Measurements from ENCODE around the gene MYL9.
A peak's percentile ranks its signal among the peaks of the same experiment; 100 is the strongest.

The MYL9 gene

GRCh38 chr20:36541768-36542488 lies 609 bp downstream of the MYL9 start:
- peak; percentile 56 for DNase-seq
- in situ Hi-C loops (cut with HindIII; ENCODE audit: low pct_ligation_motif_present, low sequenced_read_pairs): no loop called here
- Histone ChIP-seq H3K4me3 (ENCODE audit: low read depth, low read length) (peak overlapping the region; percentile 92), H3K27ac (peak overlapping the region; percentile 88), H3K36me3 (replicated peaks) (peaks cover 31% of the 10 kb centered on the region), H3K27me3 (replicated peaks) (no peaks in the 10 kb centered on the region)
- TF ChIP-seq CTCF (IDR thresholded peaks at IDR 0.05; ENCODE audit: low read depth, low read length, missing control alignments): peak; percentile 82

GRCh38 chr20:36542516-36543183 lies 1.3 kb downstream of the MYL9 start:
- H3K27me3 ChIP-seq (replicated peaks): no peaks in the 10 kb centered on the region
- DNase-seq: no peak
- in situ Hi-C loops (cut with HindIII; ENCODE audit: low pct_ligation_motif_present, low sequenced_read_pairs): no loop called here
- peak overlapping the region; percentile 92 for H3K4me3 ChIP-seq (ENCODE audit: low read depth, low read length)
- H3K36me3 ChIP-seq (replicated peaks): peaks cover 38% of the 10 kb centered on the region
- H3K27ac ChIP-seq: peak overlapping the region; percentile 88
- no peak for TF ChIP-seq CTCF (IDR thresholded peaks at IDR 0.05; ENCODE audit: low read depth, low read length, missing control alignments)

- H3K36me3 ChIP-seq (replicated peaks): peaks cover 46% of the 10 kb centered on the region
- H3K27ac ChIP-seq: peak overlapping the region; percentile 88
- H3K27me3 ChIP-seq (replicated peaks): no peaks in the 10 kb centered on the region
- in situ Hi-C loops (cut with HindIII; ENCODE audit: low pct_ligation_motif_present, low sequenced_read_pairs): no loop called here
- peak; percentile 77 for DNase-seq
- TF ChIP-seq CTCF (IDR thresholded peaks at IDR 0.05; ENCODE audit: low read depth, low read length, missing control alignments): no peak
- H3K4me3 ChIP-seq (ENCODE audit: low read depth, low read length): peak overlapping the region; percentile 92
Observed at GRCh38 chr20:36543184-36544133, 2.1 kb downstream of the MYL9 start.

GRCh38 chr20:36544134-36545018 lies 3.1 kb downstream of the MYL9 start:
- Histone ChIP-seq H3K27ac (peak overlapping the region; percentile 88), H3K4me3 (ENCODE audit: low read depth, low read length) (peak overlapping the region; percentile 92), H3K36me3 (replicated peaks) (peaks cover 53% of the 10 kb centered on the region), H3K27me3 (replicated peaks) (no peaks in the 10 kb centered on the region)
- in situ Hi-C loops (cut with HindIII; ENCODE audit: low pct_ligation_motif_present, low sequenced_read_pairs): no loop called here
- TF ChIP-seq CTCF (IDR thresholded peaks at IDR 0.05; ENCODE audit: low read depth, low read length, missing control alignments): no peak
- peak; percentile 36 for DNase-seq

- H3K36me3 ChIP-seq (replicated peaks): peaks cover 56% of the 10 kb centered on the region
- in situ Hi-C loops (cut with HindIII; ENCODE audit: low pct_ligation_motif_present, low sequenced_read_pairs): no loop called here
- H3K27me3 ChIP-seq (replicated peaks): no peaks in the 10 kb centered on the region
- TF ChIP-seq CTCF (IDR thresholded peaks at IDR 0.05; ENCODE audit: low read depth, low read length, missing control alignments): no peak
- H3K4me3 ChIP-seq (ENCODE audit: low read depth, low read length): no peak overlapping the region
- no peak overlapping the region for H3K27ac ChIP-seq
- DNase-seq: no peak
Observed at GRCh38 chr20:36546111-36546736, 4.9 kb downstream of the MYL9 start.

Data from brain microvascular endothelial cell (primary cell).